ENCODE data around the gene NPR2.

NPR2 gene

DNA sequence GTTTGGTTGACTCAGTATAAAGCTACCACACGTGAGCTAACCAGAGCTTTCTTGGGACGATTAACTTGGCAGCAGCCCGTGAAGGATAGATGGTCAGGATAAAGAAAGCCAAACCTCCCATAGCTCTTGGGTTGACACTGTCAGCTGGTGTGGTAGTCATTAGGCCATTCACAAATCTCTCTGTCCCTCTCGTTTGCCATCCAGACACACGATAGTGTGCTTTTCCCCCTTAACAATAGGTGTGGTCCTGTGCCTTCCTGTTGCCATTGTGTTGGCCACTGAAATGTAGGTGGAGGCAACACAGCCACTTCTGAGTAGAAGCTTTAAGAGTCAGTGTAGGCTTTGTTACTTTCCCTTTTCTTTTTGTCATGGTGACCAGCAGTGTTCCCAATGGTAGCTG, 67.1 kb downstream of the NPR2 start:
- no peak for DNase-seq (ENCODE audit: low read depth)

All from CMK (cell line).